Activated naive CD4-positive, alpha-beta T cell treated with anti-CD3 and anti-CD28 coated beads, Interleukin-2, amount 10 ng/mL, durations not matched to agents 7 days and 5 days (primary cell): ENCODE data around the gene FNIP2.
"Not testable (repeated sequence)": the region's sequence is repeated elsewhere in the genome, so short reads cannot be mapped to it uniquely, and the experiment has no call there.

Source experiments
- CTCF ChIA-PET: fragments of 350-600 bp; sonication (Branson Sonifier 250); formaldehyde crosslinking; loops from one replicate; lab custom pipeline; 2021; ENCODE audit warnings: antibody characterized with exemption; lab: Charles Lee
- DNase-seq: peaks from one replicate; pipeline ENCODE4 v3.0.0-alpha.2; 2020
- H3K27ac Mint-ChIP-seq: one replicate; pipeline ENCODE4 v1.8.0; 2021; ENCODE audit warnings: mild to moderate bottlenecking, moderate library complexity, mixed read lengths
- H3K27me3 Mint-ChIP-seq: one replicate; pipeline ENCODE4 v1.8.0; 2021; ENCODE audit warnings: mild to moderate bottlenecking, mixed read lengths
- H3K36me3 Mint-ChIP-seq: one replicate; pipeline ENCODE4 v1.8.0; 2021; ENCODE audit warnings: mixed read lengths
- H3K4me1 Mint-ChIP-seq: one replicate; pipeline ENCODE4 v1.8.0; 2021; ENCODE audit warnings: mixed read lengths
- H3K4me3 Mint-ChIP-seq: one replicate; pipeline ENCODE4 v1.8.0; 2021; ENCODE audit warnings: mild to moderate bottlenecking, moderate library complexity, mixed read lengths
- H3K9me3 Mint-ChIP-seq: one replicate; pipeline ENCODE4 v1.8.0; 2021; ENCODE audit warnings: mixed read lengths

Gene FNIP2

GRCh38 chr4:158750379-158750778 is 18.4 kb upstream of the FNIP2 start:
- no peak for DNase-seq
- CTCF ChIA-PET, result no interaction called here
- H3K36me3 Mint-ChIP-seq, result no peaks in the 10 kb centered on the region

GRCh38 chr4:158754385-158755180 is 14.2 kb upstream of the FNIP2 start:
- no peaks in the 10 kb centered on the region for H3K9me3 Mint-ChIP-seq
- CTCF ChIA-PET, result interaction anchor here (0.9 kb wide), 1 partner anchor 16 kb away, joined by 3 read pairs; no protein-coding TSS in a partner anchor
- H3K4me1 Mint-ChIP-seq, result no peaks in the 10 kb centered on the region
- H3K27ac Mint-ChIP-seq, result no peak overlapping the region
- peaks cover 29% of the 10 kb centered on the region for H3K27me3 Mint-ChIP-seq
- DNase-seq, result no peak
- no peaks in the 10 kb centered on the region for H3K36me3 Mint-ChIP-seq
- H3K4me3 Mint-ChIP-seq, result no peak overlapping the region

More at GRCh38 chr4:158750379-158750778, 18.4 kb upstream of the FNIP2 start:
- no peaks in the 10 kb centered on the region for H3K4me1 Mint-ChIP-seq
- no peak overlapping the region for H3K4me3 Mint-ChIP-seq
- H3K27ac Mint-ChIP-seq, result no peak overlapping the region
- no peaks in the 10 kb centered on the region for H3K9me3 Mint-ChIP-seq
- peaks cover 13% of the 10 kb centered on the region for H3K27me3 Mint-ChIP-seq

DNA sequence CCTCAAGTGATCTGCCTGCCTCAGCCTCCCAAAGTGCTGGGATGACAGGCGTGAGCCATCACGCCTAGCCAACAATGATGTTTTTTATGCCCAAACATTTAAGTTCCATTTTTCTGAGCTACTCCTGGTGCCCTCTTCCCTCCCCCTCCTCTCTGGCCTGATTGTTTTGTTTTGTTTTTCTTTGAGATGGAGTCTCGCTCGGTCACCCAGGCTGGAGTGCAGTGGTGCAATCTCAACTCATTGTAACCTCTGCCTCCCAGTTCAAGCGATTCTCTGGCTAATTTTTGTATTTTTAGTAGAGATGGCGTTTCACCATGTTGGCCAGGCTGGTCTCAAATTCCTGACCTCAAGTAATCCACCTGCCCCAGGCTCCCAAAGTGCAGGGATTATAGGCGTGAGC is 13.0 kb upstream of the FNIP2 start:
- H3K4me3 Mint-ChIP-seq, H3K27ac Mint-ChIP-seq, H3K9me3 Mint-ChIP-seq, CTCF ChIA-PET, DNase-seq, H3K4me1 Mint-ChIP-seq, H3K36me3 Mint-ChIP-seq: not testable (repeated sequence)
- H3K27me3 Mint-ChIP-seq, result peaks cover 30% of the 10 kb centered on the region

DNA sequence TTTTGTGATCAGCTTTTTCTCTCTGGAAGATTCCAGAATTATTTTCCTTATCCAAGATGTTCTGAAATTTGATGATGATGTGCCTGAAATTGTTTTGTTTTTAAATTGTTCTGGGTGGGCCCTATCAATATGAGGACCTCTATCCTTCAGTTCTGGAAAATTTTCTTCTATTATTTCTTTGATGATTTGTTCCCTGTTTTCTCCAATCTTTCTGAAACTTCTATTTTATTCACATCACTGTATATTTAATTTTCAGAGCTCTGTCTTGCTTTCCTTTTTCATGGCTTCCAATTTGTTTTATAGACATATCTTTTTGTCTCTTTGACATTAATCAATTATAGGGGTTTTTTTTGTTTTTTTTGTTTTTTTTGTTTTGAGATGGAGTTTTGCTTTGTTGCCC is 12.2 kb upstream of the FNIP2 start:
- H3K27ac Mint-ChIP-seq, result no peak overlapping the region
- no peaks in the 10 kb centered on the region for H3K4me1 Mint-ChIP-seq
- CTCF ChIA-PET, result no interaction called here
- DNase-seq, result no peak
- H3K4me3 Mint-ChIP-seq, result no peak overlapping the region
- H3K36me3 Mint-ChIP-seq, result no peaks in the 10 kb centered on the region
- H3K27me3 Mint-ChIP-seq, result peaks cover 30% of the 10 kb centered on the region
- no peaks in the 10 kb centered on the region for H3K9me3 Mint-ChIP-seq

DNA sequence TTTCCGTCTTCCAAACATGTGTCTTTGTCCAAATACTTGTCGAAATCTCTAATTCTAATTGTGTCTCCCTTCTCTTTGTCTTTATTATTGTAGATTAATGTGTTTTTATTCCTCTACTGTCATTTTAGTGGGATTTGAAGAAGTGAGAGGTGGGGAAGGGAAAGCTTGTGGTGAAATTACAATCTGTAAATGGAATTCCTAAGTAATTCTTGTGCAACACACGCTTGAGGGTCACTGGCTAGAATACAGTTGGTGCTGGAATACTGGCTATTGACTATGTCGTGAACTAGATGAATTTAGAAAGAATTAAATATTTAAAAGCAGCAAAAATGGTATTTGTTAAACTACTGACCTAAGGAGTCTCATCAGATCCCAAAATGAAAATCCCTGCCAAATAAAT is 10.7 kb upstream of the FNIP2 start:
- H3K27ac Mint-ChIP-seq, result no peak overlapping the region
- no peak for DNase-seq
- CTCF ChIA-PET, result no interaction called here
- no peaks in the 10 kb centered on the region for H3K4me1 Mint-ChIP-seq
- peaks cover 30% of the 10 kb centered on the region for H3K27me3 Mint-ChIP-seq
- H3K36me3 Mint-ChIP-seq, result no peaks in the 10 kb centered on the region
- no peaks in the 10 kb centered on the region for H3K9me3 Mint-ChIP-seq
- H3K4me3 Mint-ChIP-seq, result no peak overlapping the region

- no peak overlapping the region for H3K4me3 Mint-ChIP-seq
- no peaks in the 10 kb centered on the region for H3K4me1 Mint-ChIP-seq
- DNase-seq, result no peak
- H3K9me3 Mint-ChIP-seq, result no peaks in the 10 kb centered on the region
- no peaks in the 10 kb centered on the region for H3K36me3 Mint-ChIP-seq
- CTCF ChIA-PET, result no interaction called here
- no peak overlapping the region for H3K27ac Mint-ChIP-seq
- peaks cover 30% of the 10 kb centered on the region for H3K27me3 Mint-ChIP-seq
These were observed 10.1 kb upstream of the FNIP2 start for GRCh38 chr4:158758703-158759102.

DNA sequence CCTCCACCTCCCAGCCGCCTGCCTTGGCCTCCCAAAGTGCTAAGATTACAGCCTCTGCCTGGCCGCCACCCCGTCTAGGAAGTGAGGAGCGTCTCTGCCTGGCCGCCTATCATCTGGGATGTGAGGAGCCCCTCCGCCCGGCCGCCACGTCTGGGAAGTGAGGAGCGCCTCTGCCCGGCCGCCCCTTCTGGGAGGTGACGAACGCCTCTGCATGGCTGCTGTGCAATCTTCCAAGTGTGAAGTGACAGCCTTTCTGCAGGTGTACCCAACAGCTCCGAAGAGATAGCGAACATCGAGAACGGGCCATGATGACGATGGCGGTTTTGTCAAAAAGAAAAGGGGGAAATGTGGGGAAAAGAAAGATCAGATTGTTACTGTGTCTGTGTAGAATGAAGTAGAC is 9.3 kb upstream of the FNIP2 start:
- H3K9me3 Mint-ChIP-seq, DNase-seq, H3K4me3 Mint-ChIP-seq, H3K36me3 Mint-ChIP-seq, H3K4me1 Mint-ChIP-seq, H3K27ac Mint-ChIP-seq, CTCF ChIA-PET: not testable (repeated sequence)
- peaks cover 29% of the 10 kb centered on the region for H3K27me3 Mint-ChIP-seq

DNA sequence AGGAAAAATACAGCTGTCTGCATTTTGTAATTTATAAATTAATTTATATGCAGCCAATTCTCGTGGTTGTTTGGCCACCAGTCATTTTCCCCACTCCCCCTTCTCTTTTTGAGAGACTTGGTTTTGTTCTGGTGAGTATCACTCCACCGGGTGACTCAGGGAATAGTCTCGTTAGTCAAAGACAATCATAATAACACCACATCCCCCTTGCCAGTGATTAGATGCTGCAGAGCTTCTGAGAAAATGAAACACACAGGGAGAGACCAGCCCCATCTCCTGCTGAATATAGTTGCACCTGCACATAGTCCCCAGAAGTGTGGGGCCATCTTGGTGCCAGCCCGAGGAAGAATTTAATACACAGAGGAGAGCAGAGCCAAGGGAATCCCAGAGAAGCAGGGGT is 8.0 kb upstream of the FNIP2 start:
- no peaks in the 10 kb centered on the region for H3K4me1 Mint-ChIP-seq
- no peak for DNase-seq
- peaks cover 16% of the 10 kb centered on the region for H3K27me3 Mint-ChIP-seq
- no peaks in the 10 kb centered on the region for H3K36me3 Mint-ChIP-seq
- no peak overlapping the region for H3K27ac Mint-ChIP-seq
- CTCF ChIA-PET, result interaction anchor here (1.0 kb wide), 1 partner anchor 31 kb away, joined by 3 read pairs; no protein-coding TSS in a partner anchor
- no peak overlapping the region for H3K4me3 Mint-ChIP-seq
- no peaks in the 10 kb centered on the region for H3K9me3 Mint-ChIP-seq

GRCh38 chr4:158762553-158762952 is 6.3 kb upstream of the FNIP2 start:
- Mint-ChIP-seq H3K27ac (no peak overlapping the region), H3K36me3 (no peaks in the 10 kb centered on the region), H3K4me3 (no peak overlapping the region), H3K9me3 (no peaks in the 10 kb centered on the region), H3K27me3 (peaks cover 10% of the 10 kb centered on the region), H3K4me1 (no peaks in the 10 kb centered on the region)
- CTCF ChIA-PET, result interaction anchor here (1.2 kb wide), 1 partner anchor 89 kb away, joined by 4 read pairs; no protein-coding TSS in a partner anchor
- DNase-seq, result no peak

DNA sequence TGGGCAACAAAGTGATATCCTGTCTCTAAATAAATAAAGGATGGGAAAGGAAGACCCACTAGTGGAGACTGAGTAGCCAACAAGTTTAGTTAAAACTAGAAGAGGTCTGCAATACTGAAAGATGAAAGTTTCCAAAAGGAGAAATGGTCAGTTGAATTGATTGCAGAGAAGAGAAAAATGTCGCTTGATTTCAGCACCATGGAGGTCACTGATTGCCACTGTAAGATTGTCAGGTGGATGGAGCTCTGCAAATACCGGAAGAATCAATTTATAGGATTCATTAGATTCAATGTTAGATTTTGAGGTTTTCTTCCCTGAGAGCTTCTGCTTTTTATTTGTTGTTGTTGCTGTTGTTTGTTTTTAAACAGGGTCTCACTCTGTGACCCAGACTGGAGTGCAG is 5.4 kb upstream of the FNIP2 start:
- Mint-ChIP-seq H3K4me1 (peaks cover 5% of the 10 kb centered on the region), H3K27me3 (peaks cover 9% of the 10 kb centered on the region), H3K36me3 (no peaks in the 10 kb centered on the region), H3K4me3 (no peak overlapping the region), H3K27ac (no peak overlapping the region), H3K9me3 (no peaks in the 10 kb centered on the region)
- CTCF ChIA-PET, result interaction anchor here (0.7 to 1.0 kb wide), 2 partner anchors 25 to 88 kb away, joined by 3 to 4 read pairs; no protein-coding TSS in a partner anchor
- no peak for DNase-seq

DNA sequence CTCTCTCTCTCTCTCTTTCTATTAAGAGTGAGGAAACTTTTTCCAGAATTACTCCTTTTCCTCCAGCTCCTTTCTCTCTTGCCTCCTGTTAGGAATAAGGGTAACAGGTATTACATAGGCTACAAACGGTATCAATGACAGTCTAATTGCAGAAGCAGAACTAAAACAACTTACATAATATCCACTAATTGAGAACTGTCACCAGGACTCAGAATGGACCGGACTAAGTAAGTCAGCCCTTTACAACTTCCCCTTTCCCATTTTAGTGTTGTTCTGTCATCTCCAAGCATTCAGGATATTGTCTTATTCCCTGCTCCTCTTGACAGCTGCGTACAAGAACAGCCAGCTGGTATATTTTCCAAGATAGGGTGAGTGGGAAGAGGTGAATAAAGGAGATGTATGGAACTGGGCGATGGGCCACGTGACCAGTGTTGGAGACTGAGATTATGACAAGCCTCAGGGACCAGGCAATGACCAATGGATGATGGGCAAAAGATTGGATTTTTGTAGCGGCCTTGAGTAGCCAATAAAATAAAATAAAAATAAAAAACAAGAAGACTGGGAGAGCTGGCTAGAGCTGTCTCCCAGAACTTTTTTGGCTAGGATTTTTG is 2.3 kb upstream of the FNIP2 start:
- no peak overlapping the region for H3K4me3 Mint-ChIP-seq
- H3K27ac Mint-ChIP-seq, result no peak overlapping the region
- no peak for DNase-seq
- H3K27me3 Mint-ChIP-seq, result no peaks in the 10 kb centered on the region
- peaks cover 25% of the 10 kb centered on the region for H3K4me1 Mint-ChIP-seq
- H3K9me3 Mint-ChIP-seq, result no peaks in the 10 kb centered on the region
- peaks cover 3% of the 10 kb centered on the region for H3K36me3 Mint-ChIP-seq
- CTCF ChIA-PET, result no interaction called here

DNA sequence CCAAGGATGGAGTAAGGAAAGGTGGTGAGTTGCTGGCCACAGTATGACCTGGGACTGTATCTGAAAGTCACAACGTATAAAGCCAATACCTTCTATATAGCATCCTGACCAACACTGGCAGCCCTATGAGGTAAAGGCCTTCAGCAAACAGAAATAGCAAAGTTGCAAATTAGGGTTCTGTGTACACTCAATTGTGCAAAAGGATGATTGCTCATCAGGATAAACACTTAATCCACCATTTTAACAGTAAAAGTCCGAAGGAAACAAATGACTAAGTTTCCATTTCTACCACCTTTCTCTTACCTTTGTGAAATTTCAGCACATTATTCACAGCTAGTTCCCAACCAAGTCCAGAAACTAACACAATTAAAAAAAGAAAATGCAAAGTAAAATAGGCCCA is 1.4 kb upstream of the FNIP2 start:
- Mint-ChIP-seq H3K27me3 (no peaks in the 10 kb centered on the region), H3K9me3 (no peaks in the 10 kb centered on the region), H3K4me3 (peak overlapping the region; percentile 72), H3K4me1 (peaks cover 34% of the 10 kb centered on the region), H3K27ac (no peak overlapping the region), H3K36me3 (peaks cover 3% of the 10 kb centered on the region)
- CTCF ChIA-PET, result interaction anchor here (0.8 kb wide), 1 partner anchor 10 kb away, joined by 3 read pairs; no protein-coding TSS in a partner anchor
- no peak for DNase-seq

DNA sequence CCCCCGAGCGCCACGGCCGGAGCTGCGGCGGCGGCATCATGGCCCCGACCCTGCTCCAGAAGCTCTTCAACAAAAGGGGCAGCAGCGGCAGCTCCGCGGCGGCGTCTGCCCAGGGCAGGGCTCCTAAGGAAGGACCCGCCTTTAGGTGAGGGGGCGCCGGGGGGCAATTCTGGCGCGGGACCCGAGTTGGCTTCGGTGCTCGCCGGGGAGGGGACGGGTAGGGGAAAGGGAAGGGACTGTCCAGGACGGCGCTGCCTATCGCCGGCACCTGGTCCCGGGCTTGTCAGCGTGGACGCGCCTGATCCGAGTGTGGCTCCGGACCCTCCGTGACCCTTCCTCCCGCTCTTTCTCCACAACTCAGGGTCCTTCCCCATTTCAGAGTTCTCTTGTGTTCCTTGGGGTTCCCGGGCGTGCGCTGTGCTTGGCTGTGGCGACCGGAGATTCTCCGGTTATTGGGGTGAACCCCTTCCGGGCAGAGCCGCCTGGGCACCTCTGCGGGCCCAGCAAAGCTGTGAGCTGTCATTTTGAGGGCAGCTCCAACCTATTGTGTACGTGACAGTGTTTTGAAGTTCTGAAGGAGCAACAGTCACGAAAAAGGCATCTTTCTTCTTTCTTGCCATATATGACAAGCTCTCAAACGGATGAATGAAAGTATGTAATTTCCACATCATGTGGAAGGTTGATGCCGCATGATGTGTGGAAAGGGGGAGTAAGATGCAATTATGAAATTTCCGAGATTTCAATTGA is 522 bp downstream of the FNIP2 start:
- CTCF ChIA-PET, result interaction anchor here (0.7 to 1.4 kb wide), 4 partner anchors 13 to 82 kb away, joined by 3 to 5 read pairs (median 4); no protein-coding TSS in a partner anchor
- Mint-ChIP-seq H3K36me3 (peaks cover 3% of the 10 kb centered on the region), H3K4me3 (peak overlapping the region; percentile 98), H3K27me3 (no peaks in the 10 kb centered on the region), H3K9me3 (no peaks in the 10 kb centered on the region), H3K27ac (peak overlapping the region; percentile 94), H3K4me1 (peaks cover 34% of the 10 kb centered on the region)
- DNase-seq, result peak; percentile 66

GRCh38 chr4:158770671-158771070 is 1.8 kb downstream of the FNIP2 start:
- peak overlapping the region; percentile 98 for H3K4me3 Mint-ChIP-seq
- CTCF ChIA-PET, result interaction anchor here (1.0 kb wide), 1 partner anchor 13 kb away, joined by 3 read pairs; no protein-coding TSS in a partner anchor

More at GRCh38 chr4:158770671-158771070, 1.8 kb downstream of the FNIP2 start:
- no peak for DNase-seq
- no peak overlapping the region for H3K27ac Mint-ChIP-seq
- peaks cover 41% of the 10 kb centered on the region for H3K4me1 Mint-ChIP-seq
- H3K36me3 Mint-ChIP-seq, result peaks cover 3% of the 10 kb centered on the region
- H3K9me3 Mint-ChIP-seq, result no peaks in the 10 kb centered on the region
- H3K27me3 Mint-ChIP-seq, result no peaks in the 10 kb centered on the region
